Measurements from ENCODE around the gene LRP1-AS.

The LRP1-AS gene

GRCh38 chr12:57107456-57108155 lies 39.8 kb downstream of the LRP1-AS start:
- TF ChIP-seq CTCF (IDR thresholded peaks at IDR 0.05), result no peak
- Histone ChIP-seq H3K4me1 (peaks cover 4 to 37% (median 29%) of the 10 kb centered on the region in 4 donors), H3K27me3 (no peaks in the 10 kb centered on the region), H3K27ac (peak overlapping the region; percentile 7 to 16), H3K4me3 (no peak overlapping the region), H3K36me3 (peaks cover 45 to 58% (median 50%) of the 10 kb centered on the region in 3 donors), H3K9me3 (no peaks in the 10 kb centered on the region)
- intact Hi-C loops (cut with DNase I; ENCODE audit: low total_unique reads), result no loop called here
- DNase-seq, result no peak

- Histone ChIP-seq H3K36me3 (peaks cover 52 to 72% (median 65%) of the 10 kb centered on the region in 3 donors), H3K4me1 (peaks cover 0 to 29% (median 24%) of the 10 kb centered on the region in 4 donors), H3K27me3 (no peaks in the 10 kb centered on the region), H3K9me3 (no peaks in the 10 kb centered on the region), H3K27ac (no peak overlapping the region), H3K4me3 (no peak overlapping the region)
- TF ChIP-seq CTCF (IDR thresholded peaks at IDR 0.05), result no peak
- intact Hi-C loops (cut with DNase I; ENCODE audit: low total_unique reads), result no loop called here
- DNase-seq, result no peak
Observed at GRCh38 chr12:57106021-57106708, 41.3 kb downstream of the LRP1-AS start.

- H3K4me3 ChIP-seq, result no peak overlapping the region
- no peak for DNase-seq
- peaks cover 55 to 80% (median 67%) of the 10 kb centered on the region in 3 donors for H3K36me3 ChIP-seq
- no peak overlapping the region for H3K27ac ChIP-seq
- intact Hi-C loops (cut with DNase I; ENCODE audit: low total_unique reads), result no loop called here
- no peaks in the 10 kb centered on the region for H3K27me3 ChIP-seq
- peaks cover 0 to 29% (median 24%) of the 10 kb centered on the region in 4 donors for H3K4me1 ChIP-seq
- no peak for TF ChIP-seq CTCF (IDR thresholded peaks at IDR 0.05)
- no peaks in the 10 kb centered on the region for H3K9me3 ChIP-seq
Observed at GRCh38 chr12:57105011-57105753, 42.2 kb downstream of the LRP1-AS start.

GRCh38 chr12:57104292-57104910 lies 43.0 kb downstream of the LRP1-AS start:
- Histone ChIP-seq H3K4me1 (peaks cover 0 to 22% (median 17%) of the 10 kb centered on the region in 4 donors), H3K9me3 (no peaks in the 10 kb centered on the region), H3K4me3 (no peak overlapping the region), H3K27ac (peak overlapping the region in 1 of 2 donors; percentile 2), H3K27me3 (no peaks in the 10 kb centered on the region), H3K36me3 (peaks cover 63 to 87% (median 75%) of the 10 kb centered on the region in 3 donors)
- no peak for TF ChIP-seq CTCF (IDR thresholded peaks at IDR 0.05)
- DNase-seq, result no peak
- intact Hi-C loops (cut with DNase I; ENCODE audit: low total_unique reads), result no loop called here

- peaks cover 69 to 93% (median 80%) of the 10 kb centered on the region in 3 donors for H3K36me3 ChIP-seq
- TF ChIP-seq CTCF (IDR thresholded peaks at IDR 0.05), result no peak
Observed at GRCh38 chr12:57103856-57104255, 43.6 kb downstream of the LRP1-AS start.

More at GRCh38 chr12:57103856-57104255, 43.6 kb downstream of the LRP1-AS start:
- no peak for DNase-seq
- Histone ChIP-seq H3K27me3 (no peaks in the 10 kb centered on the region), H3K27ac (peak overlapping the region in 1 of 2 donors; percentile 2), H3K9me3 (no peaks in the 10 kb centered on the region), H3K4me1 (peaks cover 0 to 17% (median 12%) of the 10 kb centered on the region in 4 donors), H3K4me3 (no peak overlapping the region)
- intact Hi-C loops (cut with DNase I; ENCODE audit: low total_unique reads), result no loop called here
